Common myeloid progenitor, CD34-positive (primary cell): ENCODE results near the gene RCN1.
"Not testable (repeated sequence)": the region's sequence is repeated elsewhere in the genome, so short reads cannot be mapped to it uniquely, and the experiment has no call there.

Experiments used
- CTCF ChIA-PET: fragments of 350-600 bp; sonication (Branson Sonifier 250); formaldehyde crosslinking; loops from one replicate; lab custom pipeline; 2021; ENCODE audit warnings: antibody characterized with exemption; lab: Charles Lee
- POLR2A ChIA-PET: fragments of 350-600 bp; sonication (Branson Sonifier 250); formaldehyde crosslinking; loops from one replicate; lab custom pipeline; 2021; ENCODE audit warnings: antibody characterized with exemption; lab: Charles Lee
- DNase-seq, 3 donors: peaks; one replicate each; pipeline versions ENCODE4 v3.0.0 to v3.0.0-alpha.2; 2013
- H3K27ac ChIP-seq, 2 experiments: 1 replicate in 1 of 2; 2 replicates in 1 of 2; pipeline ENCODE4 v1.7.0; 2013; ENCODE audit warnings: inconsistent platforms in 2 of 2, low read length in 2 of 2, mild to moderate bottlenecking in 2 of 2, low read depth in 1 of 2, moderate library complexity in 1 of 2; ENCODE audit not compliant: severe bottlenecking in 2 of 2, insufficient read depth in 1 of 2, poor library complexity in 1 of 2
- H3K27me3 ChIP-seq, 5 experiments: replicated peaks in 2 of 5; 1 replicate in 3 of 5; 2 replicates in 2 of 5; pipeline versions ENCODE4 v1.6.1 to v1.7.0; 2013; ENCODE audit warnings: low read length in 4 of 5, mild to moderate bottlenecking in 2 of 5, moderate library complexity in 2 of 5, inconsistent platforms in 1 of 5; ENCODE audit not compliant: insufficient read depth in 5 of 5, control insufficient read depth in 4 of 5
- H3K36me3 ChIP-seq, 4 experiments: 1 replicate in 2 of 4; 2 replicates in 2 of 4; pipeline versions ENCODE4 v1.6.1 to v1.7.0; 2013; ENCODE audit warnings: low read length in 3 of 4, control low read depth in 1 of 4, mild to moderate bottlenecking in 1 of 4; ENCODE audit not compliant: control insufficient read depth in 4 of 4, insufficient read depth in 4 of 4
- H3K4me1 ChIP-seq, 4 experiments: 1 replicate in 3 of 4; 2 replicates in 1 of 4; pipeline versions ENCODE4 v1.6.1 to v1.7.1; 2013; ENCODE audit warnings: low read length in 3 of 4, mild to moderate bottlenecking in 3 of 4, control low read depth in 1 of 4, inconsistent platforms in 1 of 4, moderate library complexity in 1 of 4; ENCODE audit not compliant: control insufficient read depth in 4 of 4, insufficient read depth in 4 of 4; ENCODE audit errors: control extremely low read depth in 1 of 4
- H3K4me3 ChIP-seq, 7 experiments: 1 replicate in 4 of 7; 2 replicates in 3 of 7; pipeline versions ENCODE4 v1.5.1 to v1.7.0; 2013; ENCODE audit warnings: mild to moderate bottlenecking in 7 of 7, low read length in 6 of 7, moderate library complexity in 6 of 7, inconsistent platforms in 2 of 7, low read depth in 2 of 7, control low read depth in 1 of 7; ENCODE audit not compliant: insufficient read depth in 4 of 7, control insufficient read depth in 1 of 7; ENCODE audit errors: extremely low read depth in 1 of 7
- H3K9me3 ChIP-seq, 5 experiments: 1 replicate in 4 of 5; 2 replicates in 1 of 5; pipeline versions ENCODE4 v1.6.1 to v1.7.1; 2013; ENCODE audit warnings: low read length in 4 of 5, mild to moderate bottlenecking in 2 of 5, inconsistent platforms in 1 of 5, low read depth in 1 of 5, moderate library complexity in 1 of 5; ENCODE audit not compliant: control insufficient read depth in 4 of 5, insufficient read depth in 2 of 5; ENCODE audit errors: control extremely low read depth in 1 of 5
- WGBS: methylation state at CpG from one replicate; pipeline ENCODE4 v1.1.5; 2013; ENCODE audit not compliant: insufficient coverage; 5-methylcytosine and 5-hydroxymethylcytosine counted together

Gene RCN1

GRCh38 chr11:32100495-32100894 is 9.6 kb downstream of the RCN1 start:
- no peaks in the 10 kb centered on the region for H3K9me3 ChIP-seq
- no peak overlapping the region for H3K4me3 ChIP-seq
- WGBS, result 90% methylated on average over 2 of the region's 5 CpGs
- DNase-seq, result no peak
- ChIA-PET POLR2A (no interaction called here), CTCF (interaction anchor here (1.4 kb wide), 1 partner anchor 9 kb away, joined by 4 read pairs; the partner anchor contains the start of gene RCN1)
- no peaks in the 10 kb centered on the region for H3K27me3 ChIP-seq
- H3K36me3 ChIP-seq, result peaks cover 17 to 82% (median 52%) of the 10 kb centered on the region in 4 experiments
- no peak overlapping the region for H3K27ac ChIP-seq
- no peaks in the 10 kb centered on the region for H3K4me1 ChIP-seq

- no peak for DNase-seq
- 97% methylated on average over 7 of the region's 11 CpGs for WGBS
- no peaks in the 10 kb centered on the region for H3K27me3 ChIP-seq
- peaks cover 17 to 84% (median 58%) of the 10 kb centered on the region in 4 experiments for H3K36me3 ChIP-seq
- CTCF ChIA-PET, result interaction anchor here (0.8 kb wide), 2 partner anchors 10 to 12 kb away, joined by 3 read pairs; no protein-coding TSS in a partner anchor
- H3K4me1 ChIP-seq, result no peaks in the 10 kb centered on the region
- H3K4me3 ChIP-seq, result no peak overlapping the region
- H3K27ac ChIP-seq, result no peak overlapping the region
- H3K9me3 ChIP-seq, result no peaks in the 10 kb centered on the region
- POLR2A ChIA-PET, result no interaction called here
Measured at GRCh38 chr11:32101791-32102190, 10.9 kb downstream of the RCN1 start.

- DNase-seq, POLR2A ChIA-PET, H3K4me1 ChIP-seq, H3K4me3 ChIP-seq, H3K9me3 ChIP-seq, H3K27me3 ChIP-seq, H3K27ac ChIP-seq: not testable (repeated sequence)
- peaks cover 15 to 71% (median 51%) of the 10 kb centered on the region in 4 experiments for H3K36me3 ChIP-seq
- WGBS, result 98% methylated on average over 5 of the region's 11 CpGs
- CTCF ChIA-PET, result interaction anchor here (0.6 to 1.6 kb wide), 3 partner anchors 9 to 16 kb away, joined by 3 to 4 read pairs (median 3); no protein-coding TSS in a partner anchor
Measured at GRCh38 chr11:32103121-32103719, 12.3 kb downstream of the RCN1 start.

GRCh38 chr11:32103941-32104340 is 13.1 kb downstream of the RCN1 start:
- POLR2A ChIA-PET, result no interaction called here
- Histone ChIP-seq H3K4me1 (no peaks in the 10 kb centered on the region), H3K27me3 (no peaks in the 10 kb centered on the region), H3K9me3 (no peaks in the 10 kb centered on the region), H3K4me3 (no peak overlapping the region), H3K27ac (no peak overlapping the region), H3K36me3 (peaks cover 12 to 64% (median 46%) of the 10 kb centered on the region in 4 experiments)
- 98% methylated on average over 5 of the region's 5 CpGs for WGBS
- CTCF ChIA-PET, result interaction anchor here (0.9 to 1.6 kb wide), 3 partner anchors 8 to 16 kb away, joined by 3 to 4 read pairs (median 4); no protein-coding TSS in a partner anchor
- no peak for DNase-seq

- no peaks in the 10 kb centered on the region for H3K9me3 ChIP-seq
- POLR2A ChIA-PET, result no interaction called here
- H3K4me3 ChIP-seq, result no peak overlapping the region
- CTCF ChIA-PET, result interaction anchor here (0.9 to 1.0 kb wide), 2 partner anchors 12 to 53 kb away, joined by 3 to 6 read pairs; no protein-coding TSS in a partner anchor
- H3K27ac ChIP-seq, result no peak overlapping the region
- no peak for DNase-seq
- no peaks in the 10 kb centered on the region for H3K27me3 ChIP-seq
- peaks cover 8 to 45% (median 30%) of the 10 kb centered on the region in 4 experiments for H3K36me3 ChIP-seq
- H3K4me1 ChIP-seq, result no peaks in the 10 kb centered on the region
- 96% methylated on average over 7 of the region's 7 CpGs for WGBS
Measured at GRCh38 chr11:32105871-32106560, 15.1 kb downstream of the RCN1 start.

DNA sequence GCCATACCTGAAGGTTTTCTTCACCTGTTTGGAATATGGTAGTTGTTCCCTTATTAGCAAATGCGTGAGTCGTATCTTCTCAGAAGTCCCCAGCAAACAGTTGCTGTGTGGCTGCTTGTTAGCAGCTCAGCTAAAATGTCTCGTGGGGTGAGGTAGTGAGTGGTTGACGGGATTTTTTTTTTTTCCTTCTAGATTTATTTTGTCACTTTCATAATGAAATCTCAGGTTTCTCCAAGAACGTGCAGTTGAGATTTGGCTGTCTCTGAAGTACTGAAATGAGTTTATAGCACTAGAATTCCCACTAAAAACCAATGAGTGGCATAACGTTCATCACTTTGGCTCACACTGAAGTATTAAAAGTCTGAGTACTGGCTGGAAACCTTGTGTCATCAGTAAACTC is 16.8 kb downstream of the RCN1 start:
- ChIA-PET CTCF (no interaction called here), POLR2A (no interaction called here)
- Histone ChIP-seq H3K4me3 (no peak overlapping the region), H3K27me3 (no peaks in the 10 kb centered on the region), H3K27ac (no peak overlapping the region), H3K9me3 (no peaks in the 10 kb centered on the region), H3K4me1 (no peaks in the 10 kb centered on the region), H3K36me3 (peaks cover 4 to 29% (median 20%) of the 10 kb centered on the region in 4 experiments)
- DNase-seq, result no peak
- 89% methylated on average over 3 of the region's 6 CpGs for WGBS

GRCh38 chr11:32108576-32108975 is 17.7 kb downstream of the RCN1 start:
- no peaks in the 10 kb centered on the region for H3K4me1 ChIP-seq
- no peak overlapping the region for H3K27ac ChIP-seq
- H3K4me3 ChIP-seq, result no peak overlapping the region
- no peaks in the 10 kb centered on the region for H3K27me3 ChIP-seq
- no peak for DNase-seq
- peaks cover 2 to 20% (median 13%) of the 10 kb centered on the region in 4 experiments for H3K36me3 ChIP-seq
- ChIA-PET CTCF (no interaction called here), POLR2A (no interaction called here)
- no peaks in the 10 kb centered on the region for H3K9me3 ChIP-seq
